Islet of Langerhans (tissue), 1 donor: ENCODE data around the gene VPS26C.
"Not testable (repeated sequence)": the region's sequence is repeated elsewhere in the genome, so short reads cannot be mapped to it uniquely, and the experiment has no call there.

Experiments used
- FAIRE-seq: peaks from one replicate; lab custom pipeline; 2011; peaks lifted over from hg19 to GRCh38; lab: Jason Lieb, UNC

VPS26C gene

GRCh38 chr21:37267269-37268185, at the start of gene VPS26C:
Gene VPS26C (minus strand): TSS chr21:37267334. CDS start chr21:37267294, 40 bp downstream.
- peak; percentile 80 for FAIRE-seq

DNA sequence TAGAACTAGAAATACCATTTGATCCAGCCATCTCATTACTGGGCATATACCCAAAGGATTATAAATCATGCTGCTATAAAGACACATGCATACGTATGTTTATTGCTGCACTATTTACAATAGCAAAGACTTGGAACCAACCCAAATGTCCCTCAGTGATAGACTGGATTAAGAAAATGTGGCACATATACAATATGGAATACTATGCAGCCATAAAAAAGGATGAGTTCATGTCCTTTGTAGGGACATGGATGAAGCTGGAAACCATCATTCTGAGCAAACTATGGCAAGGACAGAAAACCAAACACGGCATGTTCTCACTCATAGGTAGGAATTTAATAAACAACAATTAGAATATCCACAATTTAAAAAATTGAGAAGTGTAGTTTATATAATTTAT, 48.9 kb upstream of the VPS26C start:
- FAIRE-seq: not testable (repeated sequence)

- FAIRE-seq: no peak
Observed at GRCh38 chr21:37300114-37300751, 33.1 kb upstream of the VPS26C start.

- FAIRE-seq: no peak
Observed at GRCh38 chr21:37297364-37297763, 30.2 kb upstream of the VPS26C start.

DNA sequence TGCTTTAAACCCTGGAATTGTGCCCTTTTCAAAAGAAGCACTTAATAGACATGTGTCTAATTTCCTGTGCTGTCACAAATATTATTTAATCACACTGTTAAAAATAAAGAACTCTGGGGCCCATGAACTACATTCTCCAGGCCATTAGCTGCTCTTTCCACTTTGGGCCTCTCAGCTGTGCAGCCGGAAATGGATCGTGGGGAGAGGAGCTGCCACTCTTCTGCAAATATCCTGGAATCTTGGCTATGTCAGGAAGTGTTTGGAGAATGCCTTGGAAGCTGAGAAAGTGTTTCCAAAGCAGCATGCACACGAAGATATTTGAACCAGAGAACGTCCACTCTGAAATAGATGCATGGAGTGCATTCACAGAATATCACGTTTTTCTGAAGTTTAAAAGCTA, 27.5 kb upstream of the VPS26C start:
- no peak for FAIRE-seq

DNA sequence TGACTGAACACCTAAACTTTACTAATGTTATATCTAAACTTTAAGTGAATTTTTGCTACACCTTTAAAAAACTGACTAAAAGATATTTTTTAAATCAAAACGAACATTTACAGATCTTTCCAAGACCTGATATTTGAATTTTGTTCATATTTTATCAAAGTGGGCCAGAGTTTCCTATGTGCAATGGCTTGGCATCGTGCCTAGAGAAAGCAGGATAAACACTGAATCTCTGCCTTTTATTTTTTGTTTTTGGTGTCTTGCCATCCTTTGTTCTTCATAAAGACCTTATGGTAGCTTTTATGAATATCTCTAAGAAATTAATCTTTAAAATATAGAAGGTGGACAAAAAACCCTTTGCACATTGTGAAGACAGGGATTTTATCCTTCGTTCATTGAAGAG, 25.8 kb upstream of the VPS26C start:
- FAIRE-seq: no peak

GRCh38 chr21:37292041-37292440, 24.9 kb upstream of the VPS26C start:
- FAIRE-seq: no peak

DNA sequence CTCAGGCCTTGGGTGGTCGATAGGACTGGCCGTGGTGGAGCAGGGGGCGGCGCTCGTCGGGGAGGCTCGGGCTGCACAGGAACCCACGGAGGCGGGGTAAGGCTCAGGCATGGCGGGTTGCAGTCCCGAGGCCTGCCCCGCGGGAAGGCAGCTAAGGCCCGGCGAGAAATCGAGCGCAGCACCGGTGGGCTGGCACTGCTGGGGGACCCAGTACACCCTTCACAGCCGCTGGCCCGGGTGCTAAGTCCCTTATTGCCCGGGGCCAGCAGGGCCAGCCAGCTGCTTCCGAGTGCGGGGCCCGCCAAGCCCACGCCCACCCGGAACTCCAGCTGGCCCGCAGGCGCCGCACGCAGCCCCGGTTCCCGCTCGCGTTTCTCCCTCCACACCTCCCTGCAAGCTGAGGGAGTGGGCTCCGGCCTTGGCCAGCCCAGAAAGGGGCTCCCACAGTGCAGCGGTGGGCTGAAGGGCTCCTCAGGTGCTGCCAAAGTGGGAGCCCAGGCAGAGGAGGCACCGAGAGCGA, 16.1 kb upstream of the VPS26C start:
- not testable (repeated sequence) for FAIRE-seq

DNA sequence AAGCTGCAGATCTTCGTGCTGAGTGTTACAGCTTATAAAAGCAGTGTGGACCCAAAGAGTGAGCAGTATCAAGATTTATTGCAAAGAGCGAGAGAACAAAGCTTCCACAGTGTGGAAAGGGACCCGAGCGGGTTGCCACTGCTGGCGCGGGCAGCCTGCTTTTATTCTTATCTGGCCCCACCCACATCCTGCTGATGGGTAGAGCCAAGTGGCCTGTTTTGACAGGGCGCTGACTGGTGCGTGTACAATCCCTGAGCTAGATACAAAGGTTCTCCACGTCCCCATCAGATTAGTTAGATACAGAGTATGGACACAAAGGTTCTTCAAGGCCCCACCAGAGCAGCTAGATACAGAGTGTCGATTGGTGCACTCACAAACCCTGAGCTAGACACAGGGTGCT, 15.5 kb upstream of the VPS26C start:
- FAIRE-seq: not testable (repeated sequence)

DNA sequence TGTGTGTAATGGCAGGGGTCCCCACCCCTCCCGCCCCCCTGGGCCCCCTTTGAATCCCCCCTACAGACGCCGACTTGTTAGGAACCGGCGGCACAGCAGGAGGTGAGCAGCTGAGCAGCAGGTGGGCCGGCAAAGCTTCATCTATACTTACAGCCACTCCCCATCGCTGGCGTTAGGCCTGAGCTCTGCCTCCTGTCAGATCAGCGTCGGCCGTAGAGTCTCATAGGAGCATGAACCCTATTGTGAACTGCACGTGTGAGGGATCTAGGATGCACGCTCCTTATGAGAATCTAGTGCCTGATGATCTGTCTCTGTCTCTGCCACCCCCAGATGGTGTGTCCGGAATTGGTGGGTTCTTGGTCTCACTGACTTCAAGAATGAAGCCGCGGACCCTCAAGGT, 14.9 kb upstream of the VPS26C start:
- no peak for FAIRE-seq

DNA sequence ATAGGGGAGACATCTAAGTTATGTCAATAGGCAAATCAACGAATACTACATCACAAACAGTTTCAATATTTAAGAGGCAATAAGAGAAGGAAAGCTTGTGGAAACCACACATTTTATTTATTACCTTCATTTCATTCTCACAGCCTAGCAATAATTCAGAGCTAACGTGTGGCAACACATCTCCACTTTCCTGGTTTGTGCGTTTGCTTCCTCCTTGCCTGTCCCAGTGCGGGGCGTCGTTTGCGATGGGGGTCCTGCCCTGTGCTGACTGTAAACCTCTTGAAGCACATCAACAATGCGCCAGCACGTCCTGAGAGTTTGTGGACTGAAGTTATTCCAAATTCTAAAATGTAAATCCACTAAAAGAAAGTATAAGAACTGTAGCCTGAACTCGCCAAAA, 14.4 kb upstream of the VPS26C start:
- FAIRE-seq: no peak

- not testable (repeated sequence) for FAIRE-seq
Observed at GRCh38 chr21:37279271-37279670, 12.1 kb upstream of the VPS26C start.

DNA sequence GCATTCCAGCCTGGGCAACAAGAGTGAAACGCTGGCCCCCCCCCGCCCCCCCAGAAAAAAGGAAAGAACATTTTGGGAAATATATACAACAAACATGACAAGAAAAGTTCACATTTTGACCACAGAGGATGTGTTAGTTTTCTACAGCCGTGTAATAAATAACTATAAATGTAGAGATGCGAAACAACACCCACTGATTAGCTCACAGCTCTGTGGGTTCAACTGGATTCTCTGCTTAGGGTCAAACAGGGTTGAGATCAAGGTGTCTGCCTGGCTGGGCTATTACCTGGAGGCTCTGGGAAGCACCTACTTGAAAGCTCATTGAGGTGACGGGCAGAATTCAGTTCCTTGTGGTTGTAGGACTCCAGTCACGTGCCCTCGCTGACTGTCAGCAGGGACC, 11.1 kb upstream of the VPS26C start:
- FAIRE-seq: no peak

DNA sequence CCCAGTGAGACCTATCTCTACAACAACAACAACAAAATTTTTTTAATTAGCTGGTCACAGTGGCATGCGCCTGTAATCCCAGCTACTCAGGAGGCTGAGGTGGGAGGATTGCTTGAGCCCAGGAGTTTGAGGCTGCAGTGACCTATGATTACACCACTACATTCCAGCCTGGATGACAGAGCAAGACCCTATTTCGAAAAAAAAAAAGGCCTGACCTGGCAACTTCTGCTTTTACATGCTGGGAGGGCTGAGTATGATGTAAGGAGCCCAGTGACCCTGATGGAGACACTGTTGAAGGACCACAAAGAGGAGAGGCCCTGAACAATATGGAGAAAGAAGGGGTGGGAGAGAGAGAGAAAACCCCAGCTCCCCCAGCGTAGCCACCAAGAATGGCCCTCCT, 9.2 kb upstream of the VPS26C start:
- FAIRE-seq: no peak

GRCh38 chr21:37273911-37274690, 7.0 kb upstream of the VPS26C start:
- no peak for FAIRE-seq

DNA sequence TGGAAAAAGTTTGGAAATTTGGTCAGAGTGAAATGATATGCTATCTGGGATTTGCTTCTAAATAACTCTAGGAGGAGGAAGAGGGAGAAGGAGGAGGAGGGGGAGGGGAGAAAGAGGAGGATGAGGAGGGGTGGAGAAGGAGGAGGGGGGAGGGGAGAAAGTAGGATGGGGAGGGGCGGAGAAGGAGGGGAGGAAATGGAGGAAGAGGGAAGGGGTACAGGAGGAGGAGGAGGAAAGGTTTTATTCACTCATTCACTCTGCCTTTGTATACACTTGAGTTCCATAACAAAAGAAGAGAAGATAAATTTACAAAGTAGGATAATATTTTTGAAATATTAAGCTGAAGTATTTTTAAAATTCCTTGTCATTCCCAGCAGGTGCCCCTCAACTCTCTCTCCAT, 6.3 kb upstream of the VPS26C start:
- no peak for FAIRE-seq

GRCh38 chr21:37272897-37273296, 5.8 kb upstream of the VPS26C start:
- FAIRE-seq: no peak

DNA sequence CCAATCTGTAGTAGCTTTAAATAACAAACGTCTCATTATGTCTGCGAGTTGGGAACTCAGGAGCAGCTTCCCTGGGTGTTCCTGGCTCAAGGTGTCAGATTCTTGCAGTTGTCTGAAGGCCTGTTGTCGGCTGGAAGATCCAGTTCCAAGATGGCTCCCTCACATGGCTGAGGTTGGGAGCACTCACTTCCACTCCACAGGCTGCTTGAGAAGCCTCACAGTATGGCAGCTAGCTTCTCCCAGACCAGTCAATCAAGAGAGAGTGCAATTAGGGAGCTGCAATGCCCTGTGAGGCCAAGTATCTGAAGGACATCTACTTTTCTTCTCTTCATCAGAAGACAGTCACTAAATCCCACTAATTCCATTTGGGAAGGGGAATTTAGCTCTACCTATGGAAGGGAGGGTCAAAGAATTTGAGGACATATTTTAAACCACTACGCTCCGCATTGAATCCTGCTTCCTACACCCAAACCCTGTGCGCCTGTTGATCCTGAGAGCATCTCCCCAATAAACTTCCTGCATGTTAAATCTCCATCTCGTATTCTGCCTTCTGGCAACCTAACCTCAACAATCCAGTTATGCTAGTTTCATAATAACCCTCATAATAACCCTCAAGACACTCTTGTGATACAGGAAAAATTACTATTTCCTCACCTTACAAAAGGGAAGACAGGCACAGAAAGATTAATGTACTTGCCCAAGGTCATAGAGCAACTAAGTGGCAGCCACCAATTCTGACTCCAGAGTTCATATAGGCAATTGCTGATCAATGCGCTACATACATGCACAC, 3.6 kb upstream of the VPS26C start:
- FAIRE-seq: no peak

DNA sequence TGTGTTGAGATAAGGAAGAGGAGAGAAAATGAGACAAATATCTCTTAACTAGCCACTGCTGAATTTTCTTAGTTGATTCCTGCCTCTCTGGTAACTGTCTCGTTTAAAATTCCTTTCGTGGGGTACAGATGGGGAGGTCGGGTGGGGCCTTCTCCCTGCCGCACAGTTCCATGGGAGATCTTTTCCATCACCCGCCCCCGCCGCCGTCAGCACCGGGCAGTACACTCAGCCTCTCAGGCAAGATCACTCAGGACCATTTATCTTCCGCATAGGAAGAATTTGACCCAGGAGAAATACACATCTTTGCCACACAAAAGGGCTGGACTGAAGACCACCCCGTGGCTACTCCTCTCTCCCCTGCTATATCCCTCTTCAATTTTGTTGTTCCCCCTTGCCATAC, 2.3 kb upstream of the VPS26C start:
- FAIRE-seq: no peak

DNA sequence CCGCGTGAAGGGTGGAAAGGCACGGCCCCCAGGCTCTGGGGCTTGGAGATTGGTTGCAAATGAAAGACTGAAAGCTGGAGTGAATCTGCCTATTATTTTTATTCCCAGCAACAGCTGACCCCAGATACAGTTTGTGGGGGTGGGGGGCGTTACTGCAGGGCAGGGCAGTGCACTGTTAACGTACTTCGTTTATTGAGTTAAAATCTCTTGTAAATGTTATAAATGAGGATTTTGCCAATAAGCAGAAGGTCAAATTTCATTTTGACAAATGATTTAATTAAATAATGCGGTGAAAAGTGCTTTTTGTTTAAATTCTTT, 1.0 kb upstream of the VPS26C start:
- FAIRE-seq: no peak

- FAIRE-seq: no peak
Observed at GRCh38 chr21:37266515-37267221, 466 bp downstream of the VPS26C start.
